Measurements from ENCODE around the gene CDIPT.
A peak's percentile ranks its signal among the peaks of the same experiment; 100 is the strongest.
"Not testable (repeated sequence)": the region's sequence is repeated elsewhere in the genome, so short reads cannot be mapped to it uniquely, and the experiment has no call there.

Gene CDIPT

DNA sequence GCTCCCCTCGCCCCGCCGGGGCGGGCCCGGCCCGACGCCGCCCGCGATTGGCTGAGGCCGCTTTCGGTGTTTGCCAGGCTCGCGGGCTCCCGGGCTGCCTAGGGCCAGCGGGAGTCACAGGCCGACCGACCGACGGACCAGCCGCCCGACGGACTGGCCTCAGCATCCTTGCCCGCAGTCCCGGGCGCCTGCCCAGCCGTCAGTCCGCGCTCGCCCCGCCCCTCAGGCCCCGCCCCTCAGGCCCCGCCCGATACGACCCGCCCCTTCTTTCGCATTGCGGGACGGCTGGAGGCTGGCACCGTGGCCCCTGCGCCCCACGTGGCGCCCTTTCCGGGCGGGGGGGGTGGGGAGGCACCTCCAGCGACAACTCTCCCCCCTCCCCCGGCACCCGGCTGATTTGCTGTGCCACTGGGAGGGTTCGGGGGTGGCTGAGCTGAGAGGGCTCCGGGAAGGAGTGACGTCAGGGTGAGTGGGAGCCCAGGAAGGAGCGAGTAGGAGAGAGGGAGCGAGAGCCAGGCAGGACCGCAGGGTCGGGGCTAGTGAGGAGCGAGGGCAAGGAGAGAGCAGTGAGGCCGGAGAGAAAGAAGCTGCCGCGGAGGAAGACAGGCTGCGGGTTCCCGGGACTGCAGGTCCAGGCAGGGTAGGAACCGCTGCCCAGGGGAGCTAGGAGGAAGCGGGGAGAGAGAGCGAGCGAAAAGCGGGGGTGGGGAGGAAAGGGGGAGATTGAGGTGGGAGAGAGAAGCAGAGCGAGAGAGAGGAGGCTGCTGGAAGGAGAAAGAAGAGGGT lies 37.3 kb upstream of the CDIPT start, which contains the start of gene ASPHD1:
ASPHD1 (plus strand) TSS at position 387 of the 786 bp plus-strand sequence. CDS start 484 bp downstream, outside the sequence.
- DNase-seq (ENCODE audit: low spot score in 2 of 2) = peak in 1 of 2 donors; percentile 84
- Mint-ChIP-seq H3K4me1 (peaks cover 28% of the 10 kb centered on the region), H3K4me3 (peak within 1 kb of the TSS; percentile 78), H3K9me3 (no peaks in the 10 kb centered on the region), H3K27ac (no peak within 1 kb of the TSS), H3K36me3 (no peaks in the 10 kb centered on the region)
- ATAC-seq = peak; percentile 88

DNA sequence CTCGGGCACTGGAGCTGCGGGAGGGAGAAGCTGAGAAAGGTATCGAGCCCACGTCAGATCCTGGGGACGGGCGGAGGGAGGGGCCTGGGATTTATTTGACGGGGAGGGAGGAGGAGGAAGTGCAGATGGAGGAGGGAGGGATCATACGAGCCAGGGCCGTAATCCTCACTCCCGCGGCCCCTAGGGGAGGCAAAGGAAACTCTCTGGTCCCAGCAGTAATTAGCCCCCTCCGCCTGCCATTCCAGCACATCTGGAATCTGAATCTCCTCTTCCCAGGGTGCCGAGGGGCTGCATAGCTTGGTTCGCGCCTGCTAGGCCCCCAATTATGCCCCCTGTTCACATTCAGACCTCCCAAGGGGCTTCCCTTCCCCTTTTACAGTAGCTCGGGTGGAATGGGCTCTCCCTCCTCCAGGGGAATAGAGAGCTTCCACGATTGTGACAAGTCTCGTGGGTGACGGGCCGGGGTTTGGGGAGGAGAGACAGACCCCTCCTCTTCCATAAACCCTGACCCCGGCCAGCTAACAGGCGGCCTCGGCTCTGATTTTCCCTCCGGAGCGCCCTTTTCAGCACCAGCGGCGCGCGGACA lies 36.6 kb upstream of the CDIPT start, which contains the start of gene SEZ6L2:
SEZ6L2 (minus strand) TSS at position 35 of the 586 bp plus-strand sequence. CDS start 531 bp downstream, outside the sequence.
- peak within 1 kb of the TSS; percentile 78 for H3K4me3 Mint-ChIP-seq
- no peaks in the 10 kb centered on the region for H3K36me3 Mint-ChIP-seq
- H3K27ac Mint-ChIP-seq = no peak within 1 kb of the TSS
- peaks cover 28% of the 10 kb centered on the region for H3K4me1 Mint-ChIP-seq
- ATAC-seq = no peak
- no peaks in the 10 kb centered on the region for H3K9me3 Mint-ChIP-seq
- peak in 1 of 2 donors; percentile 93 for DNase-seq (ENCODE audit: low spot score in 2 of 2)

DNA sequence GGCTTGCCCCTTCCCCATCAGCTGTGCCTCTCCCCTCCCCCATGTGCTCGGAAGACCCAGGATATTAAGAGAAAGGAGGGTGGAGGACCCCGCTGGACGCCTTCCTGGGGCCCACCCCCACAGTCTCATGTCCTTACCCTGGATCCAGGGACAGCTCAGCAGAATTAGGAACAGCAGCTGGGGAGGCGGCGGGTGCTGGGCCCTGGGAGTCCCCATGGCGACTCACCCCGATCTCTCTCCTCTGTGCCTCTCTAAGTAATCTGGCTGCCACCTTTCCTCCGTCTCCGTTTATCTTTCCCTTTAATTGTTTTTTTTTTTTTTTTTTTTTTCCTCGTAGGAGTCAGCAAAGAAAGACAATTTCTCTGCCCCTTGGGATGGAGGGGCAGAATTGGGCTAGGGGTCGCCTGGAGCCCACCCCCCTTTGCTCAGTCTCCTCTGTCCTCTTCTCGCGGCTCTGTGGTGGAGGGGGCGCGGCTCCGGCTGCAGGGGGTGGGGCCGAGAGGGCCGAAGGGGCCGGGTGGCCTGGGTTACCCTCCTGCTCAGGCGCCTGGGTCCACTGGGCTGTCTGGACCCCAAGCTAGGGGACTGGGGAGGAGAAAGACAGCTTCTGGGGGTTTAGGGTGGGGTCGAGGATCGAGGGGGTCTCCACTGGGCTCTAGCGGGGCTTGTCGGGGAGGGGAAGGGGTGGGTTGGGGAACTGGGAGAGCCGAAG lies 35.9 kb upstream of the CDIPT start:
- Mint-ChIP-seq H3K9me3 (no peaks in the 10 kb centered on the region), H3K27ac (no peak overlapping the region), H3K36me3 (no peaks in the 10 kb centered on the region), H3K4me3 (peak overlapping the region; percentile 78), H3K4me1 (peaks cover 28% of the 10 kb centered on the region)
- no peak for DNase-seq (ENCODE audit: low spot score in 2 of 2)
- no peak for ATAC-seq

DNA sequence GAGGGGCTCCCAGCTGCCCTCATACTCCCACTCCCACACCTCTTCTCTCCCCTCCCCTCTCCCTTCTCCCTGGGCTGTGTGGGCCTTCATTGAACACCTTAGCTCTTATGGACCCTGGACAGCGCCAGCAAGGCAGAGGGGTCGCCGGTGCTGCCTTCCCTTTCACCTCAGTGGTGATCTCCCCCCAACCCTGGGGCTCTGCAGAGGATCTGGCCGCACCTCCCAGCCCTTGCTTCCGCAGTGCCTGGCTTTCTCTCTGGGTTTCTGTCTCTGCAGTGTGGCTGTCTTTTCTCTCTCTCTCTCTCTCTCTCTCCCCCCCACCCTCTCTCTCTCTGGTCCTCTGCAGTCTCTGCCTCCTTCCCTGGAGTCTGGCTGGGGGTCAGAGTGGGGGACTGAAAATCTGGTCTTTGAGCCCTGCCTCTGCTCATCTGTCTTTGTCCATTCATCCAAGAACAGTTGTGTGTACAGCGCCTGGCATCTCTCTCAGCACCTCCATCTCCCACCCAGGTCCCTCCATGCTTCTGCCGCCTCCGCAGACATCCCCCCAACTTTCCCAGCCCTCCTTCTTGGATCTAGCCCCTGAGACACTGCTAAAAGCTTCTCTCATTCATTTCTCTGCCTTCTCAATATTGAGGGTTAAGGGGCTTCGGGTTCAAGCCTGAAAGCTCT lies 35.2 kb upstream of the CDIPT start:
- Mint-ChIP-seq H3K4me3 (no peak overlapping the region), H3K27ac (no peak overlapping the region), H3K9me3 (no peaks in the 10 kb centered on the region), H3K36me3 (no peaks in the 10 kb centered on the region), H3K4me1 (peaks cover 22% of the 10 kb centered on the region)
- DNase-seq (ENCODE audit: low spot score in 2 of 2) (no peak), ATAC-seq (no peak)

DNA sequence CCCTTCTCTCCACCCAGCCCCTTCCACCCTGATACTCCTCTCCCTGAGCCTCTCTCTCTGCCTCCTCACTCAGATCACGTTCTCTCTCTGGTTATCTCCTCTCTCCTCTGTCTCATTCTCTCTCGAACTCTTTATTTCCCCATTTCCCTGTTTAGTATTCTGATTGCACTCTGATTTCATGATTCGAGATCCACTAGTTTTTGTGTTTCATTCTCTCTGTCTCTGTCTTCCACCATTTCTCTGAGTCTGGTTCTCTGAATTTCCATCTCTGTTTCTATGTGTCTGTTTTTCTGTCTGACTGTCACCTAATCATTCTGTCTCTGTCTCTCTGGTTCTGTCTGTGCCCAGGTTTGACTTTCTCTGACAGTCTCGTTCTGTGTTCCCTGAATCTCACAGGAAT lies 34.3 kb upstream of the CDIPT start:
- H3K36me3 Mint-ChIP-seq = no peaks in the 10 kb centered on the region
- DNase-seq (ENCODE audit: low spot score in 2 of 2) (no peak), ATAC-seq (no peak)
- peaks cover 22% of the 10 kb centered on the region for H3K4me1 Mint-ChIP-seq
- no peaks in the 10 kb centered on the region for H3K9me3 Mint-ChIP-seq
- H3K27ac Mint-ChIP-seq = no peak overlapping the region
- H3K4me3 Mint-ChIP-seq = no peak overlapping the region

DNA sequence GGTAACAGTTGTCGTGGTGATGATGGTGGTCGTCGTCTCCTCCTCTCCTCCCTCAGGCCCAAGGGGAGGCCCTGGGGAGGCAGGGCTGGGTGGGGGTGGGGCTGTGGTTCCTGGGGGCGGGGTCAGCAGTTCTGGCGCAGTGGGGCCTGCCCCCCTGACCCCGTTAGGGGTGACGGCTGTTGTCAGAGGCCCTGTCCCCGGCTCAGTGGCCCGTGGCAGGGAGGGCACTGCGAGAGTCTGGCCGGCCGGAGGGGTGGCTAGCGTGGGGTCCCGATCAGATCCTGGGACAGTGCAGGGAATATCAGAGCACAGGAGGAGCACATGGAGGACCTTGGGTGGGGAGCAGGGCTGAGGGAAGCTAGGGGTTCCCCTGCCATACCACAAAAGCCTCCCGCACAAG lies 33.8 kb upstream of the CDIPT start:
- DNase-seq (ENCODE audit: low spot score in 2 of 2) (no peak), ATAC-seq (no peak)
- Mint-ChIP-seq H3K4me3 (no peak overlapping the region), H3K27ac (no peak overlapping the region), H3K4me1 (peaks cover 22% of the 10 kb centered on the region), H3K9me3 (no peaks in the 10 kb centered on the region), H3K36me3 (no peaks in the 10 kb centered on the region)

DNA sequence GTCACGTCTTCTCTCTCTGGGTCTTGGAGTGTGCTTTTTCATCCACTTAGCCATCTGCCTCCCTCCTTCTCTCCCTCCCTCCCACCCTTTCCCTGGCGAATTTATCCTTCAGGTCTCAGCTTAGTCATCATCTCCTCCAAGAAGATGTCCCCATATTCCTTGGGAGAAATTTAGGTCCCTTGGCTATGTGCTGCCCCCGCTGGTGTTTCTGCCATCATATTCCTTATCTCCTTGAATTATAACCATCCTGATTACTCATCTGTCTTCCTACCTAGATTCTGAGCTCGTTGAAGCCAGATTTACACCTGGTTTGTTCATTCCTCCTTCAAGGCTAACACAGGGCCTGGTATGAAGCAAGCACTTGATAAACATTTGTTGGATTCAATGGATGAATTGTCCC lies 31.3 kb upstream of the CDIPT start:
- no peak overlapping the region for H3K27ac Mint-ChIP-seq
- DNase-seq (ENCODE audit: low spot score in 2 of 2) (no peak), ATAC-seq (no peak)
- H3K36me3 Mint-ChIP-seq = no peaks in the 10 kb centered on the region
- no peaks in the 10 kb centered on the region for H3K9me3 Mint-ChIP-seq
- H3K4me1 Mint-ChIP-seq = peaks cover 13% of the 10 kb centered on the region
- no peak overlapping the region for H3K4me3 Mint-ChIP-seq

DNA sequence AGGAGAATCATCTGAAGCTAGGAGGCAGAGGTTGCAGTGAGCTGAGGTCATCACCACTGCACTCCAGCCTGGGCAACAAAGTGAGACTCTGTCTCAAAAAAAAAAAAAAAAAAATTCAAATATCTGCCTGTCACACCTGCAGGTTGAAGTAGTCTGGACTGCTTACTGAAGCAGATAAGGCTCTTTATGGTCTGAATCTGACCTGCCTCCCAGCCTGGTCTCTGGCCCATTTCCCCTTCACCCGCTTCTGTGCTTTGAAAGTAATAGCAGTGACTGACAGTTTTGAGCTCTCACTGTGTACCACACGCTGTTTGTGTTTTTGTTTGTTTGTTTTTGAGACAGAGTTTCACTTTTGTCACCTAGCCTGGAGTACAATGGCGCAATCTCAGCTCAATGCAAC lies 30.5 kb upstream of the CDIPT start:
- Mint-ChIP-seq H3K4me3 (no peak overlapping the region), H3K9me3 (no peaks in the 10 kb centered on the region), H3K27ac (no peak overlapping the region), H3K36me3 (no peaks in the 10 kb centered on the region), H3K4me1 (peaks cover 7% of the 10 kb centered on the region)
- DNase-seq (ENCODE audit: low spot score in 2 of 2) = no peak
- no peak for ATAC-seq

DNA sequence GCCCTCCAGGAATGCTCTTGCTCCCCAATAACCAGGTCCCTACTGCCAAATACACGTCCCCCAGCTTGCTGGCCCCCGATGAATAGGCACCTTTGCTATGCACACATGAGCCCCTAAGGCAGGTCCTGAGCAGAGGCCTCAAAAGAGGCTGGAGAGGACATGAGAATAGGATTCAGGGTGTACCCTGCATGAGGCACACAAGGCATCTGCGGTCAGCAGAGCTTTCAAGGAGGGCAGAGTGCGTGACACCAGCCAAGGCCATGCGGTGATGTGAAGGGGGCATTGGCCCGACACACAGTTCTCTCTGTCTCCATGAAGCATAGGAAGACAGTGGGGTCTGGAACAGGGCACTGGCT lies 29.4 kb upstream of the CDIPT start:
- ATAC-seq (no peak), DNase-seq (ENCODE audit: low spot score in 2 of 2) (no peak)
- Mint-ChIP-seq H3K27ac (no peak overlapping the region), H3K4me1 (no peaks in the 10 kb centered on the region), H3K9me3 (no peaks in the 10 kb centered on the region), H3K4me3 (no peak overlapping the region), H3K36me3 (no peaks in the 10 kb centered on the region)

DNA sequence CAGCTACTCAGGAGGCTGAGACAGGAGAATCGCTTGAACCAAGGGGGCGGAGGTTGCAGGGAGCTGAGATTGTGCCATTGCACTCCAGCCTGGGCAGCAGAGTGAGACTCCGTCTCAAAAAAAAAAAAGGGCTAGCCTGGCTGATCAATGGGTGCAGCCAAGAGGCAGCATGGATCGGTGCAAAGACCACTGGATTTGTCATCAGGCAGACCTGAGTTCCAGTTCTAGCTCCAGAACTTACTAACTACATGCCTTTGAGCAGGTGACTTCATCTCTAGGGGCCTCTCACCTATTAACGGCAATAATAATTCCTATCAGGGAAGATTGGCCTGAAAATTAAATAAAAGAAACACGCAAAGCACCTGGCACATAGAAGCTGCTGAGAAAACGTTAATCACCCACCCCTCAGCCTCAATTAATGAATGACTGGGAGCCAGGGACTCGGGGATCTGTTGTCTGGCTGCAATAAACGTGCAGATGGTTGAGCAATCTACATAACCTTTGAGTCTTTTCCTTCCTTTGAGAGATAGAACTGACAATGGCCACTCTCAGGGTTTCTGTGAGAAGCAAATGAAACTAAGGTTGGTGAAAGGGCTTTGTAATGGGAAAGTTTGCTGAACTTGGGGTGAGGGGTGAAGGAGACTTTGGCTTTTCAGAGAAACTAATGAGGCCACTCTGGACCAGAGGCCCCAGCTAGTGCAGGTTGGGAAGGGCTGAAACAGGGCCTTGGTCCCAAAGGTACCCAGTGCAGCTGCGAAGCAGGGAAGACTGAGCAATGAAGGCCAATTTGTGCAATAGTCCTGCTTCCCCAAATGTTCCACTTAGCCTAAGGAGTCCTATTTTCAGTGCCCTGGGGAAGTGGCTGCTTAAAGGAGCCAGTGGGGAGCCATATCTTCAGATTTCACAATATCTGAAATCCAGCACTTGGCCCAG lies 28.8 kb upstream of the CDIPT start:
- DNase-seq (ENCODE audit: low spot score in 2 of 2) = no peak
- H3K36me3 Mint-ChIP-seq = no peaks in the 10 kb centered on the region

DNA sequence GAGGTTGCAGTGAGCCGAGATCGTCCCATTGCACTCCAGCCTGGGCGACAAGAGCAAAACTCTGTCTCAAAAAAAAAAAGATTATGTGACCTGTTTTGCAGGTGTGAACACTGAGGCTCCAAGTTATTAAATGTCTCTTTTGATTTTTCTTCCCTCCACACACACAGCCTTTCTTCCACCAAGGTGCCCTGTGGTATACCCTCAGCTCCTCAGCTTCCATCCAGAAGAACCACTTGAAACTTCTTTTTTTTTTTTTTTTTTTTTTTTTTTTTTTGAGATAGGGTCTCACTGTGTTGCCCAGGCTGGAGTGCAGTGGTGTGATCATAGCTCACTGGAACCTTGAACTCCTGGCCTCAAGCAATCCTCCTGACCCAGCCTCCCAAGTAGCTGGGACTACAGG lies 26.3 kb upstream of the CDIPT start:
- not testable (repeated sequence) for ATAC-seq; H3K4me1 Mint-ChIP-seq; H3K36me3 Mint-ChIP-seq; H3K27ac Mint-ChIP-seq; H3K9me3 Mint-ChIP-seq; H3K4me3 Mint-ChIP-seq; DNase-seq (ENCODE audit: low spot score in 2 of 2)

More for the DNA sequence above, 28.8 kb upstream of the CDIPT start:
- Mint-ChIP-seq H3K4me3 (no peak overlapping the region), H3K4me1 (no peaks in the 10 kb centered on the region), H3K9me3 (no peaks in the 10 kb centered on the region), H3K27ac (no peak overlapping the region)
- ATAC-seq = no peak

DNA sequence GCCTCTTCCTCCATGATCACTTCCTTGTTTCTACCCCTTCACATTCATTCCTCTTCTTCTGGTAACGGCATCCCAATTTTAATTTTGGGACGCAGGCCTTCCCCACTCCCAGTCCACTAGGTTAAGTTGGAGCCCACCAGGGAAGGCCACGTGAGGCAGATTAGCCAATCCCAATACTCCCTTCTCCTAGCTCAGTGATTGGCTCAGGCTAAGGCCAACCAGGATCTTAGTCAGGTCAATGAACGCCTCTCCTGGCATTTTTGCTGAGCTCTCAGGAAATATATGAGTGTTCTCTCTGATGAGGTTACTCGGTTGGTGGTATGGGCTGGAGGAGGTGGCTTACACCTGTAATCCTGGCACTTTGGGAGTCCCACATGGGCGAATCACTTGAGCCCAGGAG lies 21.0 kb upstream of the CDIPT start:
- H3K4me3 Mint-ChIP-seq = no peak overlapping the region
- DNase-seq (ENCODE audit: low spot score in 2 of 2) (no peak), ATAC-seq (no peak)
- no peaks in the 10 kb centered on the region for H3K9me3 Mint-ChIP-seq
- H3K27ac Mint-ChIP-seq = no peak overlapping the region
- no peaks in the 10 kb centered on the region for H3K4me1 Mint-ChIP-seq
- no peaks in the 10 kb centered on the region for H3K36me3 Mint-ChIP-seq

DNA sequence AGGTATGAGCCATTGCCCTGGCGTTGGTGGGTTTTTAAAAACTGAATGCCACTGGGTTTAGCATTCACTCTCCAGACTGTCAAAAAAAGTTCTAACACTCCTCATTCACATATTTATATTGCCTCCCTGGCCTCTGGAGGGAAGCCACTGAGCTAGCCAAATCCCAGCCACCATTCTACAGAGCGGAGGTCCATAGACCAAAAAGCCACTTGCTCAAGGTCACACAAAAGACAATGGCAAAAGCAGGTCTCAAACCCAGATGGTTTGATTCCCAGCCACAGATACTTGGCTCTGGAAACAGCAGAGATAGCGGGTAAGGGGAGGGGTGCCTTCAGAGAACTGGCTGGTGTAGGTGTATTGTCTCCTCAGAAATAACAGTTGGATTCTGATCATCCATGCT lies 18.0 kb upstream of the CDIPT start:
- DNase-seq (ENCODE audit: low spot score in 2 of 2) = no peak
- Mint-ChIP-seq H3K36me3 (no peaks in the 10 kb centered on the region), H3K9me3 (no peaks in the 10 kb centered on the region), H3K4me3 (no peak overlapping the region), H3K27ac (no peak overlapping the region), H3K4me1 (peaks cover 19% of the 10 kb centered on the region)
- ATAC-seq = no peak

DNA sequence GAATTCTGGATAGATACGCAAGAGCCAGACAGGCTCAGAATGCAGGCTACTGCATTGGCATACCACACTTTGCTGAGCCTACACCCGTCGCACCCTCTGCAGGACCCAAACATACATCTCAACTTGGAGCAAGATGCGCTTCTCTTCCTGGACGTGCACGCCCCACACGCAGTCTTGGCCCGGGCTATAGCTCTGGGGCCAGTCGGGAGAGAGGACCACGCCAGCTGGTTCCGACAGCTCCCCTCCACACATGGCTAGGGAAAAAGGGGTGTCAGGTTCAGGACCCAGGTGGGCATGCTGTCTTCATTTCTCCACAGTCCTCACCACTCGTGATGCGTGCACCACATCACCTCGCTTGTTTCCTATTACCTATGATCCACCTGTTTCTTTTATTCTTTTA lies 15.1 kb upstream of the CDIPT start:
- DNase-seq (ENCODE audit: low spot score in 2 of 2) = no peak
- Mint-ChIP-seq H3K36me3 (no peaks in the 10 kb centered on the region), H3K4me1 (peaks cover 21% of the 10 kb centered on the region), H3K9me3 (no peaks in the 10 kb centered on the region), H3K27ac (no peak overlapping the region), H3K4me3 (peak overlapping the region; percentile 70)
- ATAC-seq = no peak
